SK-N-SH (cell line): ENCODE measurements around the gene FAM20C. TPM values are rescaled to one million over a fixed set of nuclear protein-coding genes. Genes with fewer than 3 reads are reported as not detected.

ENCODE experiments used
- CTCF ChIA-PET: fragments of 300-600, 350-600 bp; formaldehyde crosslinking; extraction: SDS; loops from one replicate; lab custom pipeline; 2021; lab: Yijun Ruan, JAX
- POLR2A ChIA-PET: fragments of 350-600 bp; sonication (Branson Sonifier 250); formaldehyde crosslinking; extraction: SDS; loops from one replicate; lab custom pipeline; 2020; ENCODE audit warnings: antibody characterized with exemption, inconsistent platforms; lab: Yijun Ruan, JAX
- DNase-seq: peaks from one replicate; pipeline ENCODE4 v3.0.0; 2012
- H2AFZ ChIP-seq: fragments of 200-600 bp; sonication (generic); 2 replicates; pipeline ENCODE4 v1.8.1; 2016; ENCODE audit warnings: antibody characterized with exemption, mild to moderate bottlenecking, low read depth
- H3F3A ChIP-seq: fragments of 200-600 bp; sonication (generic); replicated peaks from 2 replicates; pipeline ENCODE3; 2016; ENCODE audit warnings: antibody characterized with exemption, mild to moderate bottlenecking; ENCODE audit not compliant: insufficient read depth
- H3K27ac ChIP-seq, 2 experiments: fragments of 200-500 bp in 1 of 2; fragments of 200-600 bp in 1 of 2; sonication (Bioruptor generic) in 1 of 2; sonication (generic), shearing (Covaris generic) in 1 of 2; 2 replicates each; pipeline versions ENCODE4 v1.5.1 to v1.6.1; 2014 to 2016; ENCODE audit warnings: low read depth in 2 of 2, inconsistent platforms in 1 of 2, low read length in 1 of 2, mild to moderate bottlenecking in 1 of 2, mixed read lengths in 1 of 2
- H3K27me3 ChIP-seq: fragments of 200-600 bp; sonication (generic), shearing (Covaris generic); 2 replicates; pipeline ENCODE4 v1.6.1; 2016; ENCODE audit warnings: mixed run types; ENCODE audit not compliant: insufficient read depth
- H3K36me3 ChIP-seq, 2 experiments: fragments of 200-500 bp in 1 of 2; fragments of 200-600 bp in 1 of 2; sonication (Bioruptor generic) in 1 of 2; sonication (generic) in 1 of 2; replicated peaks in 1 of 2; 2 replicates each; pipeline versions ENCODE3 to v1.5.1; 2014 to 2016; ENCODE audit warnings: low read length in 1 of 2, mild to moderate bottlenecking in 1 of 2; ENCODE audit not compliant: insufficient read depth in 2 of 2, control insufficient read depth in 1 of 2
- H3K4me1 ChIP-seq, 2 experiments: fragments of 200-500 bp in 1 of 2; fragments of 200-600 bp in 1 of 2; sonication (Bioruptor generic) in 1 of 2; sonication (generic), shearing (Covaris generic) in 1 of 2; 2 replicates each; pipeline versions ENCODE4 v1.5.1 to v1.6.1; 2014 to 2016; ENCODE audit warnings: low read depth in 1 of 2, low read length in 1 of 2, mixed run types in 1 of 2; ENCODE audit not compliant: insufficient read depth in 2 of 2, control insufficient read depth in 1 of 2
- H3K4me2 ChIP-seq: fragments of 200-600 bp; sonication (generic), shearing (Covaris generic); 2 replicates; pipeline ENCODE4 v1.6.1; 2017; ENCODE audit warnings: mixed run types
- H3K4me3 ChIP-seq, 2 experiments: fragments of 200-500 bp in 1 of 2; fragments of 200-600 bp in 1 of 2; sonication (Bioruptor generic) in 1 of 2; sonication (generic), shearing (Covaris generic) in 1 of 2; 2 replicates each; pipeline versions ENCODE4 v1.5.1 to v1.8.1; 2014 to 2016; ENCODE audit warnings: low read depth in 2 of 2, inconsistent platforms in 1 of 2, low read length in 1 of 2, mild to moderate bottlenecking in 1 of 2, mixed read lengths in 1 of 2, moderate library complexity in 1 of 2
- H3K79me2 ChIP-seq: fragments of 200-600 bp; sonication (generic); 2 replicates; pipeline ENCODE4 v1.8.1; 2017; ENCODE audit warnings: mild to moderate bottlenecking; ENCODE audit not compliant: insufficient read depth
- H3K9ac ChIP-seq: fragments of 200-600 bp; sonication (generic); 2 replicates; pipeline ENCODE4 v1.6.1; 2017; ENCODE audit warnings: mixed run types
- H3K9me2 ChIP-seq: fragments of 200-600 bp; sonication (generic); 2 replicates; pipeline ENCODE4 v1.6.1; 2017; ENCODE audit warnings: mixed run types
- H3K9me3 ChIP-seq: fragments of 200-600 bp; sonication (generic); 2 replicates; pipeline ENCODE4 v1.6.1; 2017; ENCODE audit warnings: mixed run types, mild to moderate bottlenecking, moderate library complexity
- H4K20me1 ChIP-seq: fragments of 200-600 bp; sonication (generic); 2 replicates; pipeline ENCODE4 v1.6.1; 2017; ENCODE audit warnings: mild to moderate bottlenecking, mixed run types; ENCODE audit not compliant: insufficient read depth
- ELF1 ChIP-seq: IDR thresholded peaks from 2 replicates; pipeline ENCODE4 v1.4.0; 2012
- EP300 ChIP-seq, 2 experiments: IDR thresholded peaks; 2 replicates each; pipeline versions ENCODE4 v1.4.0 to v1.6.1; 2012; ENCODE audit warnings: borderline replicate concordance in 1 of 2, low read depth in 1 of 2, low read length in 1 of 2
- EZH2phosphoT487 ChIP-seq: fragments of 200-600 bp; sonication (generic); IDR thresholded peaks from 2 replicates; pipeline ENCODE4 v1.6.1; 2017; ENCODE audit warnings: low read depth, mixed run types, mild to moderate bottlenecking, antibody characterized with exemption, moderate library complexity, borderline replicate concordance
- FOXM1 ChIP-seq: IDR thresholded peaks from 2 replicates; pipeline ENCODE4 v1.4.0; 2012; ENCODE audit warnings: low read depth, mild to moderate bottlenecking
- GABPA ChIP-seq: IDR thresholded peaks from 2 replicates; pipeline ENCODE4 v1.4.0; 2012; ENCODE audit warnings: low read depth, mild to moderate bottlenecking
- JUND ChIP-seq: IDR thresholded peaks from 2 replicates; pipeline ENCODE4 v1.4.0; 2012
- MXI1 ChIP-seq: IDR thresholded peaks from 2 replicates; pipeline ENCODE4 v1.6.1; 2012; ENCODE audit warnings: mild to moderate bottlenecking, low read depth, low read length, improper control_type of control experiment
- POLR2AphosphoS5 ChIP-seq: IDR thresholded peaks from 2 replicates; pipeline ENCODE4 v1.6.1; 2012; ENCODE audit warnings: low read depth, low read length
- RCOR1 ChIP-seq: fragments of 150-350 bp; IDR thresholded peaks from 2 replicates; pipeline ENCODE4 v1.6.1; 2017; ENCODE audit warnings: antibody characterized with exemption, low read length
- RFX5 ChIP-seq: IDR thresholded peaks from 2 replicates; pipeline ENCODE4 v1.6.1; 2012; ENCODE audit warnings: mild to moderate bottlenecking, improper control_type of control experiment, low read length
- TAF1 ChIP-seq: IDR thresholded peaks from 2 replicates; pipeline ENCODE4 v1.6.1; 2012; ENCODE audit warnings: low read depth, mild to moderate bottlenecking, low read length, moderate library complexity, borderline replicate concordance
- TCF12 ChIP-seq: IDR thresholded peaks from 2 replicates; pipeline ENCODE4 v1.4.0; 2012
- TEAD4 ChIP-seq: IDR thresholded peaks from 2 replicates; pipeline ENCODE4 v1.4.0; 2012; ENCODE audit warnings: mild to moderate bottlenecking, borderline replicate concordance; ENCODE audit not compliant: insufficient read depth
- YY1 ChIP-seq: IDR thresholded peaks from 2 replicates; pipeline ENCODE4 v1.4.0; 2012; ENCODE audit warnings: low read depth, mild to moderate bottlenecking
- WGBS: methylation state at CpG from one replicate; pipeline ENCODE4 v1.1.6; 2017; ENCODE audit warnings: low lambda C conversion rate; 5-methylcytosine and 5-hydroxymethylcytosine counted together
- polyA plus RNA-seq, 3 experiments: library from polyadenylated mRNA; depleted of rRNA; stranded (reverse); fragments of >200 nt; gene quantifications; 2 replicates each; pipeline ENCODE4 v1.2.3, GENCODE V29; 2012
- TF ChIP-seq, protein P1 (sequence below): IDR thresholded peaks from 2 replicates; pipeline ENCODE4 v1.4.0; 2012; ENCODE audit warnings: low read depth
- TF ChIP-seq, protein P2 (sequence below): fragments of 150-350 bp; IDR thresholded peaks from 2 replicates; pipeline ENCODE4 v1.6.1; 2017; ENCODE audit warnings: antibody characterized with exemption, low read length, low read depth, borderline replicate concordance
- TF ChIP-seq, protein P3 (sequence below): IDR thresholded peaks from 2 replicates; pipeline ENCODE4; 2012
- TF ChIP-seq, protein P4 (sequence below): IDR thresholded peaks from 2 replicates; pipeline ENCODE4 v1.4.0; 2012; ENCODE audit warnings: low read depth, borderline replicate concordance

The FAM20C gene
- polyA plus RNA-seq, 1 of the 3 experiments (the other 2 are of a cell fraction), result 12.7 TPM

DNA sequence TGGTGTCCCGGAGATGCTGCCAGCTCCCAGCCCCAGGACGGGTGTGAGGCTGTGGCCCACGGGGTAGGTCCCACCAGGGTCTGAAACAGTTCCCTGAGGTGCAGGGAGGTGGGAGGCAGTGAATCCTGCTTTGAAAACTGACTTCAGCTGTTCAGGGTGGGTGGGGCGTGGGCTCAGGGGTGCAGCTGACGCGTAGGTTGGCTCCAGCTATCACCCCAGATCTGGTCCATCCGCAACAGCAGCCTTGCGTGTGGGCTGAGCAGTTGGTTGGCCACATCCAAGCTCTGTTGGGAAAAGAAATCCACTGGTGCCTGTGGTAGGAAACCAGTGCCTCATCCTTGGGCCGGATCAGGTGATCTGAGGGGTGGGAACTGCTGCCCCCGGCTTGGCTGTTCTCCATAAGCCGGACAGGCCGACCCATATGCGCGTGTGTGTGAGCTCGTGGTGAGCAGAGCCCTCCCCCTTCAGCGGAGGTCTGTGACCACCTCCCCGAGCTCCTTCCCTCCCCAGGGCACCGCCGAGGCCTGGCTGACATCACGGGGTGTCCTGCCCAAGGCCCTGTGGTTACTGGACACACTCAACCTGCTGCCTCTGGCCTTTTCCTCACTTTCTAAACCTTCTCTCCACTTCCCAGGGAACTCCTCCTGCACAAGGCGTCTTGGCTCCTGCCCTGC lies 15.4 kb upstream of the FAM20C start:
- H3K4me2 ChIP-seq, result no peak overlapping the region
- H3F3A ChIP-seq, result no peaks in the 10 kb centered on the region
- peaks cover 0 to 4% of the 10 kb centered on the region in 2 experiments; a peak in 1 of 4 replicates for H3K4me1 ChIP-seq
- ChIA-PET POLR2A (interaction anchor here (1.1 kb wide), 1 partner anchor 12 kb away, joined by 6 read pairs; no protein-coding TSS in a partner anchor), CTCF (interaction anchor here (1.1 kb wide), 1 partner anchor 113 kb away, joined by 3 read pairs; no protein-coding TSS in a partner anchor)
- H3K9me3 ChIP-seq, result no peaks in the 10 kb centered on the region
- H3K9ac ChIP-seq, result no peak overlapping the region
- H2AFZ ChIP-seq, result no peak overlapping the region
- H3K36me3 ChIP-seq, result no peaks in the 10 kb centered on the region
- H3K79me2 ChIP-seq, result no peaks in the 10 kb centered on the region
- DNase-seq, result no peak
- TF ChIP-seq, protein P1, sequence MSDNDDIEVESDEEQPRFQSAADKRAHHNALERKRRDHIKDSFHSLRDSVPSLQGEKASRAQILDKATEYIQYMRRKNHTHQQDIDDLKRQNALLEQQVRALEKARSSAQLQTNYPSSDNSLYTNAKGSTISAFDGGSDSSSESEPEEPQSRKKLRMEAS, result no peak
- TF ChIP-seq TCF12 (no peak), RCOR1 (no peak), EP300 (IDR thresholded peaks at IDR 0.05; ENCODE audit: borderline replicate concordance in 1 of 2, low read depth in 1 of 2, low read length in 1 of 2) (no peak), GABPA (no peak), EZH2phosphoT487 (no peak), TAF1 (no peak), FOXM1 (no peak)
- H4K20me1 ChIP-seq, result no peaks in the 10 kb centered on the region
- whole genome bisulfite sequencing, result 51% methylated on average over 16 of the region's 21 CpGs
- no peak overlapping the region for H3K4me3 ChIP-seq
- no peaks in the 10 kb centered on the region for H3K9me2 ChIP-seq
- no peak overlapping the region for H3K27ac ChIP-seq
- peaks cover 55% of the 10 kb centered on the region for H3K27me3 ChIP-seq

DNA sequence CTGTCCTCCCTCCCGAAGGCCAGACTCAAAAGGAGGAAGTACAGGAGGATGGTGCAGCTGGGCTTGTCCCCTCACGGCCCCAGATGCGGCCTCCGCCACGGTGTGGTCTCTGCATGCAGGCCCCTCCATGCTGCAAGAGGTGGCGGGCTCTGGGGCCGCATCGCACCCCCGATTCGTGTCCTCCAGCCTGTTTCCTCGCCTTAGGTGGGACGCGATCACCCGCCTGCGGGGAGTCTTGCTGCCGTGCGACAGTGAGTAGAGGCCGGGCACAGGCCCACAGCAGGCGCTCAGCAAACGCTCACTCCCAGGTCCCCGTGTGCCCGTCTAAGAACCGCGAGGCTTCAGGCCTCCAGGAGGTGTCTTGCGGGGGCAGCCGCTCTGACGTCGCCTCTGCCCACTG lies 13.9 kb upstream of the FAM20C start:
- no peaks in the 10 kb centered on the region for H3F3A ChIP-seq
- H3K4me2 ChIP-seq, result no peak overlapping the region
- 63% methylated on average over 14 of the region's 28 CpGs for WGBS
- no peak for DNase-seq
- H3K27ac ChIP-seq, result no peak overlapping the region
- no peaks in the 10 kb centered on the region for H3K79me2 ChIP-seq
- no peaks in the 10 kb centered on the region for H3K9me3 ChIP-seq
- no peak overlapping the region for H3K9ac ChIP-seq
- ChIA-PET CTCF (interaction anchor here (1.4 kb wide), 1 partner anchor 143 kb away, joined by 3 read pairs; no protein-coding TSS in a partner anchor), POLR2A (no interaction called here)
- no peak overlapping the region for H2AFZ ChIP-seq
- H3K4me1 ChIP-seq, result no peaks in the 10 kb centered on the region; a peak in 1 of 4 replicates
- H3K4me3 ChIP-seq, result no peak overlapping the region
- H3K36me3 ChIP-seq, result no peaks in the 10 kb centered on the region
- TF ChIP-seq EZH2phosphoT487, result no peak
- TF ChIP-seq, protein P1, result no peak
- TF ChIP-seq JUND, result no peak
- TF ChIP-seq RFX5, result no peak
- no peak for TF ChIP-seq TCF12
- TF ChIP-seq, protein P2, sequence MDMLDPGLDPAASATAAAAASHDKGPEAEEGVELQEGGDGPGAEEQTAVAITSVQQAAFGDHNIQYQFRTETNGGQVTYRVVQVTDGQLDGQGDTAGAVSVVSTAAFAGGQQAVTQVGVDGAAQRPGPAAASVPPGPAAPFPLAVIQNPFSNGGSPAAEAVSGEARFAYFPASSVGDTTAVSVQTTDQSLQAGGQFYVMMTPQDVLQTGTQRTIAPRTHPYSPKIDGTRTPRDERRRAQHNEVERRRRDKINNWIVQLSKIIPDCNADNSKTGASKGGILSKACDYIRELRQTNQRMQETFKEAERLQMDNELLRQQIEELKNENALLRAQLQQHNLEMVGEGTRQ, result no peak
- no peak for TF ChIP-seq YY1
- TF ChIP-seq GABPA, result no peak
- no peak for TF ChIP-seq MXI1
- TF ChIP-seq TEAD4, result no peak
- no peak for TF ChIP-seq POLR2AphosphoS5
- TF ChIP-seq, protein P3, sequence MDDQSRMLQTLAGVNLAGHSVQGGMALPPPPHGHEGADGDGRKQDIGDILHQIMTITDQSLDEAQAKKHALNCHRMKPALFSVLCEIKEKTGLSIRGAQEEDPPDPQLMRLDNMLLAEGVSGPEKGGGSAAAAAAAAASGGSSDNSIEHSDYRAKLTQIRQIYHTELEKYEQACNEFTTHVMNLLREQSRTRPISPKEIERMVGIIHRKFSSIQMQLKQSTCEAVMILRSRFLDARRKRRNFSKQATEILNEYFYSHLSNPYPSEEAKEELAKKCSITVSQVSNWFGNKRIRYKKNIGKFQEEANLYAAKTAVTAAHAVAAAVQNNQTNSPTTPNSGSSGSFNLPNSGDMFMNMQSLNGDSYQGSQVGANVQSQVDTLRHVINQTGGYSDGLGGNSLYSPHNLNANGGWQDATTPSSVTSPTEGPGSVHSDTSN, result no peak
- no peak for TF ChIP-seq RCOR1
- TF ChIP-seq ELF1, result no peak
- TF ChIP-seq, protein P4, sequence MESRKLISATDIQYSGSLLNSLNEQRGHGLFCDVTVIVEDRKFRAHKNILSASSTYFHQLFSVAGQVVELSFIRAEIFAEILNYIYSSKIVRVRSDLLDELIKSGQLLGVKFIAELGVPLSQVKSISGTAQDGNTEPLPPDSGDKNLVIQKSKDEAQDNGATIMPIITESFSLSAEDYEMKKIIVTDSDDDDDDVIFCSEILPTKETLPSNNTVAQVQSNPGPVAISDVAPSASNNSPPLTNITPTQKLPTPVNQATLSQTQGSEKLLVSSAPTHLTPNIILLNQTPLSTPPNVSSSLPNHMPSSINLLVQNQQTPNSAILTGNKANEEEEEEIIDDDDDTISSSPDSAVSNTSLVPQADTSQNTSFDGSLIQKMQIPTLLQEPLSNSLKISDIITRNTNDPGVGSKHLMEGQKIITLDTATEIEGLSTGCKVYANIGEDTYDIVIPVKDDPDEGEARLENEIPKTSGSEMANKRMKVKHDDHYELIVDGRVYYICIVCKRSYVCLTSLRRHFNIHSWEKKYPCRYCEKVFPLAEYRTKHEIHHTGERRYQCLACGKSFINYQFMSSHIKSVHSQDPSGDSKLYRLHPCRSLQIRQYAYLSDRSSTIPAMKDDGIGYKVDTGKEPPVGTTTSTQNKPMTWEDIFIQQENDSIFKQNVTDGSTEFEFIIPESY, result no peak
- TF ChIP-seq, all 33 proteins: peak for 0
- peaks cover 66% of the 10 kb centered on the region for H3K27me3 ChIP-seq
- no peaks in the 10 kb centered on the region for H4K20me1 ChIP-seq
- no peaks in the 10 kb centered on the region for H3K9me2 ChIP-seq
